Activated naive CD8-positive, alpha-beta T cell treated with anti-CD3 and anti-CD28 coated beads for 36 hours (primary cell): ENCODE data around the gene ZBTB46. TPM values are rescaled to one million over a fixed set of nuclear protein-coding genes. Genes with fewer than 3 reads are reported as not detected.
"Not testable (repeated sequence)": the region's sequence is repeated elsewhere in the genome, so short reads cannot be mapped to it uniquely, and the experiment has no call there.

Experiments
- DNase-seq: peaks from one replicate; pipeline ENCODE4 v3.0.0; 2021
- H3K27ac Mint-ChIP-seq: one replicate; pipeline ENCODE4 v1.8.0; 2022; ENCODE audit warnings: mild to moderate bottlenecking, moderate library complexity, mixed read lengths
- H3K27me3 Mint-ChIP-seq: one replicate; pipeline ENCODE4 v1.8.0; 2022; ENCODE audit warnings: mild to moderate bottlenecking, mixed read lengths
- H3K36me3 Mint-ChIP-seq: one replicate; pipeline ENCODE4 v1.8.0; 2021; ENCODE audit warnings: mild to moderate bottlenecking, mixed read lengths
- H3K4me1 Mint-ChIP-seq: one replicate; pipeline ENCODE4 v1.8.0; 2021; ENCODE audit warnings: mixed read lengths
- H3K4me3 Mint-ChIP-seq: one replicate; pipeline ENCODE4 v1.8.0; 2022; ENCODE audit warnings: mild to moderate bottlenecking, moderate library complexity, mixed read lengths
- H3K9me3 Mint-ChIP-seq: one replicate; pipeline ENCODE4 v1.8.0; 2022; ENCODE audit warnings: mixed read lengths
- total RNA-seq, 2 experiments: library from RNA; stranded (reverse); gene quantifications; one replicate each; pipeline ENCODE4 v1.2.3, GENCODE V29; 2021

Gene ZBTB46
- total RNA-seq, 2 experiments from 2014 or later, result 0.04 TPM; not detected in 1

DNA sequence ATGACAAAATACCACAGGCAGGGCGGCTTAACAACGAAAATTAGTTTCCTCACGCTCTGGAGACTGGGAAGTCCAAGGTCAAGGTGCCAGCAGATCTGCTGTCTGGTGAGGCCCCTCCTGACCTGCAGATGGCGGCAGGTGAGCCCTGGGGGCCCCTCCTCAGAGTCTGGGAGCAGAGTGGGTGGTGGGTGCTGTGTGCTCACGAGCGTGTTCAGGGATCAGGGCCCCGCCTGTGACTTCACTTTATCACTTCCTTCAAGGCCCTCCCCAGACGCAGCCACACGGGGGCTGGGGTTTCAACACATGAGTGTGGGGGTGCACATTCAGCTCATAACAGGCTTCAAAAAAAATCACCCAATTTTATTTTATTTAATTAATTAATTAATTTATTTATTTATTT is 52.2 kb downstream of the ZBTB46 start:
- no peaks in the 10 kb centered on the region for H3K27me3 Mint-ChIP-seq
- no peak overlapping the region for H3K27ac Mint-ChIP-seq
- no peak for DNase-seq
- H3K9me3 Mint-ChIP-seq, result no peaks in the 10 kb centered on the region
- H3K4me1 Mint-ChIP-seq, result peaks cover 12% of the 10 kb centered on the region
- no peak overlapping the region for H3K4me3 Mint-ChIP-seq
- no peaks in the 10 kb centered on the region for H3K36me3 Mint-ChIP-seq

- no peak for DNase-seq
- Mint-ChIP-seq H3K27ac (no peak overlapping the region), H3K4me3 (no peak overlapping the region)
Observed at GRCh38 chr20:63778034-63778752, 52.9 kb downstream of the ZBTB46 start.

DNA sequence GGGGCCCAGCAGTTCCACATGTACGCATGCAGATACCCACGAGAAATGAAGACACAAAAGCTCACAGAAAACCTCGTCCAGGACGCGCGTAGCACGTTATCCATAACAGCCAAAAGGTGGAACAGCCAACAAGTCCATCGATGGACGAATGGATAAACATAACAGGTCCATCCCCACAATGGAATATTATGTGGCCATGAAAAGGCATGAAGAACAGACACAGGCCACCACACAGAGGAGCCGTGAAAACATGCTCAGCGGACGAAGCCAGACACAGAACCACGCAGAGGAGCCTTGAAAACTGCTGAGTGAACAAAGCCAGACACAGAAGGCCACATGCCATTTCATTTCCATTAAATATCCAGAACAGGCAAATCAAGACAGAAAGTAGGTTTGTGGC is 53.5 kb downstream of the ZBTB46 start:
- no peak overlapping the region for H3K27ac Mint-ChIP-seq
- no peaks in the 10 kb centered on the region for H3K9me3 Mint-ChIP-seq

More at GRCh38 chr20:63778034-63778752, 52.9 kb downstream of the ZBTB46 start:
- no peaks in the 10 kb centered on the region for H3K9me3 Mint-ChIP-seq
- no peaks in the 10 kb centered on the region for H3K36me3 Mint-ChIP-seq
- H3K27me3 Mint-ChIP-seq, result no peaks in the 10 kb centered on the region
- H3K4me1 Mint-ChIP-seq, result peaks cover 12% of the 10 kb centered on the region

DNA sequence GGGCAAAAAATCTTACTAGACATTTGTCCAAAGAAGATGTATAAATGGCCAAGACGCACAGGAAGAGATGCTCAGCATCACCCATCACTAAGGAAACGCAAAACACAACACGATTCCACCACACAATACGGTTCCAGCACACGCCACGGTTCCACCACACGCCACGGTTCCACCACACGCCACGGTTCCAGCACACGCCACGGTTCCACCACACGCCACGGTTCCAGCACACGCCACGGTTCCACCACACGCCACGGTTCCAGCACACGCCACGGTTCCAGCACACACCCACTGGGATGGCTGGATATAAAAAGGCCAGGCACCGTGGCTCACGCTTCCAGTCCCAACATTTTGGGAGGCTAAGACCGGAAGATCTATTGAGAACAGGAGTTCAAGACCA is 54.2 kb downstream of the ZBTB46 start:
- not testable (repeated sequence) for H3K4me1 Mint-ChIP-seq, H3K9me3 Mint-ChIP-seq, DNase-seq, H3K27me3 Mint-ChIP-seq, H3K36me3 Mint-ChIP-seq, H3K27ac Mint-ChIP-seq, H3K4me3 Mint-ChIP-seq

More for the DNA sequence above, 53.5 kb downstream of the ZBTB46 start:
- Mint-ChIP-seq H3K36me3 (no peaks in the 10 kb centered on the region), H3K4me1 (peaks cover 12% of the 10 kb centered on the region), H3K27me3 (no peaks in the 10 kb centered on the region), H3K4me3 (no peak overlapping the region)
- DNase-seq, result no peak

DNA sequence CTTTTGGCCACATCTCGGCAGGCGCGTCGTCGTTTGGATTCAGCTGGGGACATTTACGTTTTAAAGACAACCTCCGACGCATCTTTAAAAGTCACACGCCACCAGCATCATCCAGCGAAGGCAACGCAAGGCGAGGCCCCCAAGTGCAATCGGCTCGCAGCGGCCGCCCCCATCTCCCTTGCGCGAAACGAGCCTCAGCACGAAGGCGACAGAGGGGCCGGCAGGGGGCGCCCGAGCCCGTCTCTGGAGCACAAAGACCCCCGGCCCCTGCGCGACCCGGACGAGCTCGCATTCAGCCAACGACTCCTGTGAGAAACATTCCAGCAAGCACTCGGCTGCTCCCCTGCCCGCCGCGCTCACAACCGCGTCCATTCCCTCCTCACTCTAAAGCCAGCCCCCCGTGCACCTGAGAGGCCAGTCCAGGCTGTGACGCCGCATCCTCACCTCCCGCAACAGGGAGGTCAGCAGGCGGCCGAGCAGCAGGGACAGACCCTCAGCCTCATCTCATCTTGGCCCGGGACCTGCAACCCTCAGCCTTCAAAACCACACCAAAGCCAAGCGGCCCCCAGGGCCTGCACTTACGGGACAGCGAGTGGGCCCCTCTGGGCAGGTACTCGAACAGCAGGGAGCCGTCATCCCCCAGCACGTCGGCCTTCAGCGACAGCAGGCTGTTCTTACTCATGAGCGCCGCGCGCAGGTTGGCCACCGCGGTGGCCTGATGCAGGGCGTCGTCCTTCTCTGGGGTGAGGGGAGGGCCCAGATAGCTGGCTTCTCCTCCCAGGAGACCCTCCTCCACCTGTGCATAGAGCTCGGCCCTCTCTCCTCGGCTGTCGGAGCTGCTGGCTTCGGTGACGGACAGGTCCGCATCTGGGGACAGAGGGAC is 55.7 kb downstream of the ZBTB46 start:
- peak; percentile 47 for DNase-seq
- Mint-ChIP-seq H3K27me3 (no peaks in the 10 kb centered on the region), H3K9me3 (no peaks in the 10 kb centered on the region), H3K4me1 (peaks cover 1% of the 10 kb centered on the region), H3K27ac (no peak overlapping the region), H3K4me3 (no peak overlapping the region), H3K36me3 (no peaks in the 10 kb centered on the region)

GRCh38 chr20:63774306-63774705 is 56.8 kb downstream of the ZBTB46 start:
- H3K27me3 Mint-ChIP-seq, result no peaks in the 10 kb centered on the region
- no peak overlapping the region for H3K27ac Mint-ChIP-seq
- peaks cover 1% of the 10 kb centered on the region for H3K4me1 Mint-ChIP-seq
- H3K9me3 Mint-ChIP-seq, result no peaks in the 10 kb centered on the region
- no peak overlapping the region for H3K4me3 Mint-ChIP-seq
- no peak for DNase-seq
- no peaks in the 10 kb centered on the region for H3K36me3 Mint-ChIP-seq

GRCh38 chr20:63773571-63774241 is 57.4 kb downstream of the ZBTB46 start:
- no peak overlapping the region for H3K4me3 Mint-ChIP-seq
- no peak overlapping the region for H3K27ac Mint-ChIP-seq

GRCh38 chr20:63772781-63773518 is 58.1 kb downstream of the ZBTB46 start:
- no peak overlapping the region for H3K27ac Mint-ChIP-seq
- no peak for DNase-seq
- H3K9me3 Mint-ChIP-seq, result no peaks in the 10 kb centered on the region
- H3K4me3 Mint-ChIP-seq, result no peak overlapping the region
- no peaks in the 10 kb centered on the region for H3K27me3 Mint-ChIP-seq
- peaks cover 1% of the 10 kb centered on the region for H3K4me1 Mint-ChIP-seq
- no peaks in the 10 kb centered on the region for H3K36me3 Mint-ChIP-seq

More at GRCh38 chr20:63773571-63774241, 57.4 kb downstream of the ZBTB46 start:
- H3K9me3 Mint-ChIP-seq, result no peaks in the 10 kb centered on the region
- no peaks in the 10 kb centered on the region for H3K36me3 Mint-ChIP-seq
- H3K27me3 Mint-ChIP-seq, result no peaks in the 10 kb centered on the region
- DNase-seq, result no peak
- peaks cover 1% of the 10 kb centered on the region for H3K4me1 Mint-ChIP-seq

DNA sequence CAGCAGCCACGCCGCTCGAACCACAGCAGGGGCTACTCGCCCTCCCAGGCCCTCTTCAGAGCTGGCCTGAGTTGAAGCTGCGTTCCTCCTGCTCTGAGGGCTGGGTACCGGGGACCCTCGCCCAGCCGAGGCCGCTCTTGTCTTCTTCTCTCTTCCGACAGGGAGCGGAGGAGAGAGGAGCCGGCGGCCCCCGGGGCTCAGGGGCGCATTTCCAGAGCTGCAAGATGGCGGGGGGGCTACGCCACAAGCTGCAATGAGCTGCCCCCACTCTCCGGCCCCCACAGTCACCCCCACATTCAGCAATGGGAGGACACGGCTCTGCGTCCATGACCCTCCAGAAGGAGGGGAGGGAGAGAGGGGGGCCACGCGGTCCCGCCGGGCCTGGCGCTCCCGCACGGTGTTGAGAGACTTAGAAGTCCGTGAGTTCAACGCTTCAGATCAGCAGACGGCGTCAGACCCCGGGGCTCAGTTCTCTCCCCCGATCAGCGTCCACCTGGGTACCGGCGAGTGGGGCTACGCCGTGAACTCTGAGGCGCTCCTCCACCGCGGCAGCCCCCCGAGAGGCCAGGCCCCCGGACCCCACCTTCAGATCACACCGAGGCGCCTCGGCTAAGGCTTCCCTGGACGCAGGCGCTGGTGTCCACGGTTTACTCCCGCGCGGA is 59.9 kb downstream of the ZBTB46 start:
- Mint-ChIP-seq H3K27me3 (no peaks in the 10 kb centered on the region), H3K9me3 (no peaks in the 10 kb centered on the region), H3K4me3 (no peak overlapping the region), H3K36me3 (no peaks in the 10 kb centered on the region), H3K4me1 (peaks cover 1% of the 10 kb centered on the region), H3K27ac (no peak overlapping the region)
- DNase-seq, result no peak

GRCh38 chr20:63769891-63770474 is 61.1 kb downstream of the ZBTB46 start:
- DNase-seq, result no peak
- H3K27me3 Mint-ChIP-seq, result no peaks in the 10 kb centered on the region
- peaks cover 1% of the 10 kb centered on the region for H3K4me1 Mint-ChIP-seq
- H3K27ac Mint-ChIP-seq, result peak overlapping the region; percentile 48
- H3K36me3 Mint-ChIP-seq, result no peaks in the 10 kb centered on the region
- H3K9me3 Mint-ChIP-seq, result no peaks in the 10 kb centered on the region
- H3K4me3 Mint-ChIP-seq, result no peak overlapping the region

GRCh38 chr20:63768591-63769515 is 62.2 kb downstream of the ZBTB46 start:
- Mint-ChIP-seq H3K9me3 (no peaks in the 10 kb centered on the region), H3K4me1 (no peaks in the 10 kb centered on the region), H3K27ac (no peak overlapping the region), H3K4me3 (no peak overlapping the region), H3K36me3 (no peaks in the 10 kb centered on the region), H3K27me3 (no peaks in the 10 kb centered on the region)
- no peak for DNase-seq

DNA sequence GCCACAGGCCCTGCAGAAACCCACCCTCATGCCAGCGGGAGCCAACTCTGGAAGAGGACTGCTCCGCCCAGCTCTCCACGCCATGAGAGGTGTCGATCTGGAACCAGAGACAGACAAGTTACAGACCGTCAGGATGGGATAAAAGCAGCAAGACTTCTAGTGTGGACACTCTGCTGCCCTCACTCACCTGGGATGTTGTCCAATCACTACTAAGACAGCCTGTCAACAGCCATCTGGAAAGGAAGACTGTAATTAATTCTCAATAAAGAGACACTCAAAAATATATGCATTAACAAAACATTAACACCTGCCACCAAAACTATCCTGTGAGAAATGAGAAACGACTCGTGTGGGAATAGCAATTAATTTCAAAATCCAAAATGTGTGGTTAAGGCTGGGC is 63.2 kb downstream of the ZBTB46 start:
- DNase-seq, result no peak
- Mint-ChIP-seq H3K27ac (no peak overlapping the region), H3K4me3 (no peak overlapping the region), H3K4me1 (no peaks in the 10 kb centered on the region), H3K36me3 (no peaks in the 10 kb centered on the region), H3K27me3 (no peaks in the 10 kb centered on the region), H3K9me3 (no peaks in the 10 kb centered on the region)

DNA sequence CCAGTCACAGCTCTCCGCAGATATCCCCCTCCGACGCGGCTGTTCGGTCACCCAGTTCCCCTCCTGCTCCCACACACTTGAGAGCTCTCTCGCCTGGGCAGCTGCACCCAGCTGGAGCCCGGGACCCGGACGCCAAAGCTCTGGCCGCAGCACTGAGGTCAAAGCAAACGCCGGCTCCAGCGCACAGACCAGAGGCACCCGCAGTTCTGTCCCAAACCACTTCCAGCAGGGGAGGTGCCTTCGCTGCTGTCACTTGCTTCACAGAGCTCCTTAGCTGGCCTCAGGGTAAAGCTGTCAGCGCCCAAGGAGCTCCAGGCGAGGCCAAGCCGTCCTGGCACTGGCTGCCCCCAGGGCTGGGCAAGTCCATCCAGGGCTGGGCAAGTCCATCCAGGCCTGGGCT is 63.6 kb downstream of the ZBTB46 start:
- Mint-ChIP-seq H3K9me3 (no peaks in the 10 kb centered on the region), H3K36me3 (no peaks in the 10 kb centered on the region), H3K4me3 (no peak overlapping the region), H3K27me3 (no peaks in the 10 kb centered on the region), H3K27ac (no peak overlapping the region), H3K4me1 (no peaks in the 10 kb centered on the region)
- DNase-seq, result no peak
